GM21447 (cell line): ENCODE measurements around the gene COASY.
A peak's percentile ranks its signal among the peaks of the same experiment; 100 is the strongest.

Experiments
- ATAC-seq: cut with Tn5 transposase; IDR thresholded peaks from one replicate; pipeline ENCODE4 v1.9.1; 2021; ENCODE audit not compliant: unreplicated experiment

Gene COASY

GRCh38 chr17:42609814-42610801 lies 48.2 kb downstream of the COASY start:
- ATAC-seq, result peak; percentile 9

GRCh38 chr17:42612013-42612412 lies 50.1 kb downstream of the COASY start:
- ATAC-seq, result no peak

GRCh38 chr17:42613699-42614295 lies 51.8 kb downstream of the COASY start:
- ATAC-seq, result no peak
